ENCODE measurements around the gene LRRC31. TPM values are rescaled to one million over a fixed set of nuclear protein-coding genes. Genes with fewer than 3 reads are reported as not detected.

LRRC31 gene
- total RNA-seq, 3 donors from 2014 or later, result 16.5 to 63.8 (median 42.6) TPM

GRCh38 chr3:169813757-169814517 is 55.8 kb downstream of the LRRC31 start:
- peak; percentile 72 for ATAC-seq
- Histone ChIP-seq H3K4me3 (no peak overlapping the region), H3K9me3 (no peaks in the 10 kb centered on the region), H3K36me3 (ENCODE audit: low read depth) (no peaks in the 10 kb centered on the region), H3K4me1 (ENCODE audit: low read depth) (peaks cover 10% of the 10 kb centered on the region)
- TF ChIP-seq, protein P1, sequence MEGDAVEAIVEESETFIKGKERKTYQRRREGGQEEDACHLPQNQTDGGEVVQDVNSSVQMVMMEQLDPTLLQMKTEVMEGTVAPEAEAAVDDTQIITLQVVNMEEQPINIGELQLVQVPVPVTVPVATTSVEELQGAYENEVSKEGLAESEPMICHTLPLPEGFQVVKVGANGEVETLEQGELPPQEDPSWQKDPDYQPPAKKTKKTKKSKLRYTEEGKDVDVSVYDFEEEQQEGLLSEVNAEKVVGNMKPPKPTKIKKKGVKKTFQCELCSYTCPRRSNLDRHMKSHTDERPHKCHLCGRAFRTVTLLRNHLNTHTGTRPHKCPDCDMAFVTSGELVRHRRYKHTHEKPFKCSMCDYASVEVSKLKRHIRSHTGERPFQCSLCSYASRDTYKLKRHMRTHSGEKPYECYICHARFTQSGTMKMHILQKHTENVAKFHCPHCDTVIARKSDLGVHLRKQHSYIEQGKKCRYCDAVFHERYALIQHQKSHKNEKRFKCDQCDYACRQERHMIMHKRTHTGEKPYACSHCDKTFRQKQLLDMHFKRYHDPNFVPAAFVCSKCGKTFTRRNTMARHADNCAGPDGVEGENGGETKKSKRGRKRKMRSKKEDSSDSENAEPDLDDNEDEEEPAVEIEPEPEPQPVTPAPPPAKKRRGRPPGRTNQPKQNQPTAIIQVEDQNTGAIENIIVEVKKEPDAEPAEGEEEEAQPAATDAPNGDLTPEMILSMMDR (IDR thresholded peaks at IDR 0.05), result peak; percentile 36
- DNase-seq, result peak; percentile 65 to 77 (median 67)
- intact Hi-C loops (cut with DNase I, micrococcal nuclease), result no loop called here

- TF ChIP-seq, protein P1 (IDR thresholded peaks at IDR 0.05), result no peak
- intact Hi-C loops (cut with DNase I, micrococcal nuclease), result no loop called here
- Histone ChIP-seq H3K4me1 (ENCODE audit: low read depth) (peaks cover 10% of the 10 kb centered on the region), H3K9me3 (no peaks in the 10 kb centered on the region), H3K4me3 (no peak overlapping the region), H3K36me3 (ENCODE audit: low read depth) (no peaks in the 10 kb centered on the region)
- DNase-seq (no peak), ATAC-seq (no peak)
These were observed 56.5 kb downstream of the LRRC31 start for GRCh38 chr3:169813278-169813677.

GRCh38 chr3:169812332-169813235 is 57.2 kb downstream of the LRRC31 start, which contains the start of the genes LRRC34 and LRRIQ4:
LRRC34 (minus strand) TSS chr3:169812904; CDS start chr3:169812548, 356 bp downstream.
LRRIQ4 (plus strand) TSS chr3:169812870; CDS start chr3:169821922, 9,052 bp downstream.
- ATAC-seq (peak; percentile 87), DNase-seq (peak; percentile 81 to 88 (median 82))
- Histone ChIP-seq H3K36me3 (ENCODE audit: low read depth) (no peaks in the 10 kb centered on the region), H3K4me1 (ENCODE audit: low read depth) (peaks cover 10% of the 10 kb centered on the region), H3K4me3 (no peak within 1 kb of the TSS), H3K9me3 (no peaks in the 10 kb centered on the region)
- intact Hi-C loops (cut with DNase I, micrococcal nuclease), result no loop called here
- TF ChIP-seq, protein P1 (IDR thresholded peaks at IDR 0.05), result no peak

GRCh38 chr3:169811631-169812331 is 58.0 kb downstream of the LRRC31 start:
- Histone ChIP-seq H3K4me3 (no peak overlapping the region), H3K36me3 (ENCODE audit: low read depth) (no peaks in the 10 kb centered on the region), H3K4me1 (ENCODE audit: low read depth) (peaks cover 10% of the 10 kb centered on the region), H3K9me3 (no peaks in the 10 kb centered on the region)
- DNase-seq (peak in 2 of 3 donors; percentile 22 to 56), ATAC-seq (peak; percentile 48)
- intact Hi-C loops (cut with DNase I, micrococcal nuclease), result no loop called here
- TF ChIP-seq, protein P1 (IDR thresholded peaks at IDR 0.05), result no peak

DNA sequence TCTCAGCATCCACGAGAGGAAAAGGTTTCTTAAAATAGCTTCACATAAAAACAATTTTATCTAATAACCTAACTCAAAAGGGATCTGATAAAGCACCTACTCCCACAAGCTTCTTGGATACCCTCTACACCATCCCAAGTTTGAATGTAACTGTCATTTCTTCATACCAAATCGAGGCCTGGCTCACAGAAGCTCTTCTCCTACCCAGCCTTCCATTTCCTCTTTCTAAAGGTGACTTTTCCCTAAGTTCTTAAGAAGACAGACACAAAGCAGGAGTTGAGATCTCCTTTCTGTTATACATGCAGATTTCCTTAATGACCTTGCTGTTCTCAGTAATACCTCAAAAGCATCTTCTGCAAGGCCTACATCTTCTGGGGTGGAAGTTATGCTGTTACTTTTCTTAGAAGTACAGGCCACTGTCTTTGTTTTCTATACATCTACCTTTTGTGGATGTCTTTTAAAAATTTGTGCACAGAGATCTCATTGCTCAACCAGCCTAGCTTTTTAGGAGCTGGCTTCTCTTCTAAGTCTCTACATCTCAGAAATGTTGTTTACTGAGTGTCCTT is 60.4 kb downstream of the LRRC31 start:
- DNase-seq, result no peak
- Histone ChIP-seq H3K9me3 (no peaks in the 10 kb centered on the region), H3K36me3 (ENCODE audit: low read depth) (no peaks in the 10 kb centered on the region), H3K4me3 (no peak overlapping the region), H3K4me1 (ENCODE audit: low read depth) (peaks cover 10% of the 10 kb centered on the region)
- intact Hi-C loops (cut with DNase I, micrococcal nuclease), result no loop called here
- TF ChIP-seq, protein P1 (IDR thresholded peaks at IDR 0.05), result no peak
- ATAC-seq, result no peak
